ENCODE results near the gene CACNA2D1.

The CACNA2D1 gene

DNA sequence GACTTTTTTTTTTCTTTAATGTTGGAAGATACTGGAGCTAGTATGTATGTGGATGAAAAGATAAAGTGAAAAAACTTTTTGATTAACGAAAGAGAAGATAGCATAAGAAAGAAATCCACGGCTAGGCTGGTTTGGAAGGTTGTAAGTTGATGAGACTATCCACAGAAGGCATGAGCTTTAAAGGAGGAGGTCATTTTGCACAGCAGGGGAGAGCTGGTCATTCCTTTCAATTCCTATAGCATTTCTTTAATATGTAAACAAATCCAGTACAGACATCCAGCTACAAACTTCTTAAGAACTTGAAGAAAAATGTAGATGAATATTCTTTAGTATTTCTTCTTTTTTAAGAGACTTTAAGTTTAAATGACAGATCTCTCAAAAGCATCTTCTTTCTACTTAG, 281.3 kb downstream of the CACNA2D1 start:
- Histone ChIP-seq H3K4me3 (no peak overlapping the region), H3K27ac (no peak overlapping the region)
- no peak for TF ChIP-seq CTCF (IDR thresholded peaks at IDR 0.05)
- DNase-seq (ENCODE audit: low spot score), result no peak

DNA sequence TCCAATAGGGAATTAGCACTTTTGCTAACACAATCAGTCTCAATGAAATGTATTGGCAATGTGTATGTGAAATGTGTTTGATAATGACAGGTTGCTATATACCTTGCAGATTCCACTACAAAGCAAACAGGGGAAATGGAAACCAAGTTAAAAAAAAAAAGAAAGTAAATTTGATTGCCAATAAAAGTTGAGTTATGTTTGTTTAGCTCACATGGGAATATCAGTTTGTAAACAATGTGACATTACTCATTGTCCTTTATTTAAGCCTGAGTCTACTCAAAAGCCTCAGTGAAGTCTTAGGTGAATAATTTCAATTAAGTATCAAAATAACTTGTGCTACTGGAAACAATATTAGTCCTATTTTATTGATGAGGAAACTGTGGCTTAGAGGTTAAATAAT, 285.2 kb downstream of the CACNA2D1 start:
- Histone ChIP-seq H3K4me3 (no peak overlapping the region), H3K27ac (no peak overlapping the region)
- no peak for DNase-seq (ENCODE audit: low spot score)
- TF ChIP-seq CTCF (IDR thresholded peaks at IDR 0.05), result no peak

DNA sequence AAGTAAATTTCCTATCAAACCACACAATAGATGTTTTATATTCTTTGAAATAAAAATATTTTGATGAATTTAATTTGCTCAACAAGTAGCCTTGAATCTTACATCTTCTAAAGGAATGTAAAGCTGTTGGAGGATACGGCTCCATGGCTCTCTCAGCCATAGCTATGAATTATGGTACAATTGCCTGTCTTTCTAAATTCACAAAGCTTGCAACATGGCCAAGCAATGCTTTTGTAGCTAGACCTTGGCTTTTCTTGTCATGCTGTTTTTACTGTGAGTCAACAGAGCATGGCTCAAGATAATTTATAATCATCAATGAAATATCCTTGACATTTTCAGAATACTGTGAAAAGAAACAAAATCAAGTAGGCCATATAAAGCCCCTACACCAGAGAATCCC, 286.7 kb downstream of the CACNA2D1 start:
- H3K4me3 ChIP-seq, result no peak overlapping the region
- no peak for TF ChIP-seq CTCF (IDR thresholded peaks at IDR 0.05)
- DNase-seq (ENCODE audit: low spot score), result no peak
- no peak overlapping the region for H3K27ac ChIP-seq

- Histone ChIP-seq H3K4me3 (no peak overlapping the region), H3K27ac (no peak overlapping the region)
- no peak for DNase-seq (ENCODE audit: low spot score)
- no peak for TF ChIP-seq CTCF (IDR thresholded peaks at IDR 0.05)
These were observed 287.4 kb downstream of the CACNA2D1 start for GRCh38 chr7:82156168-82156567.

DNA sequence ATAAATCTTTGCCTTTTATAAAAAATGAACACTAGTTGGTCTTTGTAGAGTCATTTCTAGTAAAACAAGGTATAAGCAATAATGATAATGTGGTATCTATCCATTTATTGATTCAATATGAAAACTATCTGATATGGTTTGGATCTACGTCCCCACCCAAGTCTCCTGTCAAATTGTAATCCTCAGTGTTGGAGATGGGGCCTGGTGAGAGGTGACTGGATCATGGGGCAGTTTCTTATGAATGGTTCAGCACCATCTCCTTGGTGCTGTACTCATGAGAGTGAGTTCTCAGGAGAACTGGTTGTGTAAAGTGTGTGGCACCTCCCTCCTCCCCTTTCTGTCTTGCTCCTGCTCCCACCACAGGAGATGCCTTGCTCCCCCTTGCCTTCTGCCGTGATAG, 288.8 kb downstream of the CACNA2D1 start:
- no peak for TF ChIP-seq CTCF (IDR thresholded peaks at IDR 0.05)
- no peak overlapping the region for H3K27ac ChIP-seq
- no peak overlapping the region for H3K4me3 ChIP-seq
- DNase-seq (ENCODE audit: low spot score), result no peak

DNA sequence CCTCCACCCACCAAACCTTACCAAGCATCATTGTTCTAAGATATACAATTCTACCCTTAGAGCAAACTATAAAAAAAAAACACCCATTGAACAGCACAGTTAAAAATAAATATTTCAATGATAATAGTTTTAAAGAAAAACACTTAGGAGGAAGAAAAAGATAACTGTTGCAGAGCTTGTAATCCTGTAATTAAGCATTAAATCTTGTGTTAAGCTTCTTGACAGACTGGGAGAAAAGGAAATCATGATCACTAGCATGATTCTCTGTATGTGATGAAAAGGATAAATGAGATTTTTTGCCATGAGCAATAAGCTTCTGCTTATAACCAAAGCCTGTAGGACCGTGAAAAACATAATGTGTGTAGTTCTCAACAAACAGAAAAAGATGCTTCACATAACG, 289.8 kb downstream of the CACNA2D1 start:
- no peak for TF ChIP-seq CTCF (IDR thresholded peaks at IDR 0.05)

GRCh38 chr7:82152858-82153257, 290.7 kb downstream of the CACNA2D1 start:
- no peak for TF ChIP-seq CTCF (IDR thresholded peaks at IDR 0.05)
- Histone ChIP-seq H3K27ac (no peak overlapping the region), H3K4me3 (no peak overlapping the region)
- no peak for DNase-seq (ENCODE audit: low spot score)

More for the DNA sequence above, 289.8 kb downstream of the CACNA2D1 start:
- Histone ChIP-seq H3K4me3 (no peak overlapping the region), H3K27ac (no peak overlapping the region)
- DNase-seq (ENCODE audit: low spot score), result no peak

Data from coronary artery (tissue), 2 donors.